ENCODE results near the gene SZRD1.

Gene SZRD1

GRCh38 chr1:16442941-16443340 lies 75.9 kb downstream of the SZRD1 start:
- peaks cover 50% of the 10 kb centered on the region for H3K36me3 ChIP-seq
- no peak overlapping the region for H3K4me3 ChIP-seq (ENCODE audit: low read depth in 1 of 2, low read length in 1 of 2)
- no peak overlapping the region for H3K27ac ChIP-seq
- no peaks in the 10 kb centered on the region for H3K9me3 ChIP-seq
- TF ChIP-seq, protein P1, sequence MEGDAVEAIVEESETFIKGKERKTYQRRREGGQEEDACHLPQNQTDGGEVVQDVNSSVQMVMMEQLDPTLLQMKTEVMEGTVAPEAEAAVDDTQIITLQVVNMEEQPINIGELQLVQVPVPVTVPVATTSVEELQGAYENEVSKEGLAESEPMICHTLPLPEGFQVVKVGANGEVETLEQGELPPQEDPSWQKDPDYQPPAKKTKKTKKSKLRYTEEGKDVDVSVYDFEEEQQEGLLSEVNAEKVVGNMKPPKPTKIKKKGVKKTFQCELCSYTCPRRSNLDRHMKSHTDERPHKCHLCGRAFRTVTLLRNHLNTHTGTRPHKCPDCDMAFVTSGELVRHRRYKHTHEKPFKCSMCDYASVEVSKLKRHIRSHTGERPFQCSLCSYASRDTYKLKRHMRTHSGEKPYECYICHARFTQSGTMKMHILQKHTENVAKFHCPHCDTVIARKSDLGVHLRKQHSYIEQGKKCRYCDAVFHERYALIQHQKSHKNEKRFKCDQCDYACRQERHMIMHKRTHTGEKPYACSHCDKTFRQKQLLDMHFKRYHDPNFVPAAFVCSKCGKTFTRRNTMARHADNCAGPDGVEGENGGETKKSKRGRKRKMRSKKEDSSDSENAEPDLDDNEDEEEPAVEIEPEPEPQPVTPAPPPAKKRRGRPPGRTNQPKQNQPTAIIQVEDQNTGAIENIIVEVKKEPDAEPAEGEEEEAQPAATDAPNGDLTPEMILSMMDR (IDR thresholded peaks at IDR 0.05), result no peak
- peaks cover 18 to 20% of the 10 kb centered on the region in 2 experiments for H3K4me1 ChIP-seq (ENCODE audit: control insufficient read depth in 1 of 2, insufficient read depth in 1 of 2, low read depth in 1 of 2, low read length in 1 of 2)
- no peaks in the 10 kb centered on the region for H3K27me3 ChIP-seq

DNA sequence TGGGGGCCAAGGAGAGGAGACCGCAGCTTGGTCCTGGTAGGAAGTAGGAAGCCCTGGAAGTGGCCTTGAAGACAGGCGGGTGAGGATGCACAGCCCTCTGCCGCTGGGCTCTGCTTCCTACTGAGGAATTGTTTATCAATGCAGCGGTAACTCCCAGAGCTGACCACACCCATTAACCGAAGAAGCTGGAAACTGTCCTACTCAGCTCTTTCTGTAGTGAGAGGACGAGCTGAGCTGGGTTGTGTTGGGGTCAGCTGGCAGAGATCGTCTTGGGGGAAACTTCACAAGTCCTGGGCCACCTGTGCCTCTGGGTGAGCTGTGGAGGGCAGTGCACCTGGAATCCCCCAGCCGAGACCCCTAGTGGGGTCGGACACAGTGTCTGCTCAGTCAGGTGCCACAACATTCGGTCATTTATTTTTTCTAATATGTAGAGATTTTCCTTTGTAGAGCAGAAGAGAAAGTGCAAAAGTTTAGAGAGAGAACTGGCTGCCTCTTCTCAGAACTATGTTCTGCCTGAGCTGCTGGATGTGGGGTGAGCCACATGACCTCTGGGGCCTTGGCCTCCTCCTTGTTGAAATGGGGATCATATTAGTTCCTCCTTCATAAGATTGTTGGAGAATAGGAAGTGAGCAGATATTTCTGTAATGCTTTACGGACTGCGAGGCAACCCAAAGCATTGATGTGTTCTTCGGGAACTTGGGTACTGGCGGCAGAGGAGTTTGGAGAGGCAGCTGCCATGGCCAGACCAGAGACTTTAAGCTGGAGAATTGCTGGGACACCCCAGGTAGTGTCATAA lies 77.1 kb downstream of the SZRD1 start:
- Histone ChIP-seq H3K27ac (no peak overlapping the region), H3K36me3 (peaks cover 62% of the 10 kb centered on the region), H3K4me3 (ENCODE audit: low read depth in 1 of 2, low read length in 1 of 2) (no peak overlapping the region), H3K4me1 (ENCODE audit: control insufficient read depth in 1 of 2, insufficient read depth in 1 of 2, low read depth in 1 of 2, low read length in 1 of 2) (peaks cover 18 to 20% of the 10 kb centered on the region in 2 experiments), H3K9me3 (no peaks in the 10 kb centered on the region), H3K27me3 (no peaks in the 10 kb centered on the region)
- TF ChIP-seq, protein P1 (IDR thresholded peaks at IDR 0.05), result no peak

DNA sequence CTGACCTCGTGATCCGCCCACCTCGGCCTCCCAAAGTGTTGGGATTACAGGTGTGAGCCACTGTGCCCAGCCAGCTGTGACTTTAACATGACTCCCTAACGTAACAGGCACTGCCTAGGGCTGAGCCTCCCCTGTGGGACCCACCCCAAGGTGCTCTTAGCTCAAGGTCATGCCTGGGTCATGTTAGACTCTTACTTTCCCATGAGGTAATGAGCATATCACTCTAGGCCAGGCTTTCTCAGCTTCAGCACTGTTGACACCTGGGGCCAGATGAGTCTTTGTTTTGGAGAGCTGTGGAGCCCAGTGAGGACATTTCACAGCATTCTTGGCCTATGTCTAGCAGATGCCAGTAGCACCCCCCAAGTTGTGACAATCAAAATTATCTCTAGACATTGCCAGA lies 78.0 kb downstream of the SZRD1 start:
- Histone ChIP-seq H3K9me3 (no peaks in the 10 kb centered on the region), H3K4me3 (ENCODE audit: low read depth in 1 of 2, low read length in 1 of 2) (no peak overlapping the region), H3K27me3 (no peaks in the 10 kb centered on the region), H3K4me1 (ENCODE audit: control insufficient read depth in 1 of 2, insufficient read depth in 1 of 2, low read depth in 1 of 2, low read length in 1 of 2) (peaks cover 12 to 17% of the 10 kb centered on the region in 2 experiments), H3K27ac (no peak overlapping the region), H3K36me3 (peaks cover 71% of the 10 kb centered on the region)
- TF ChIP-seq, protein P1 (IDR thresholded peaks at IDR 0.05), result no peak

GRCh38 chr1:16446116-16446515 lies 79.1 kb downstream of the SZRD1 start:
- Histone ChIP-seq H3K27me3 (no peaks in the 10 kb centered on the region), H3K4me1 (ENCODE audit: control insufficient read depth in 1 of 2, insufficient read depth in 1 of 2, low read depth in 1 of 2, low read length in 1 of 2) (peaks cover 6 to 8% of the 10 kb centered on the region in 2 experiments), H3K9me3 (no peaks in the 10 kb centered on the region), H3K27ac (no peak overlapping the region), H3K36me3 (peaks cover 82% of the 10 kb centered on the region), H3K4me3 (ENCODE audit: low read depth in 1 of 2, low read length in 1 of 2) (no peak overlapping the region)
- TF ChIP-seq, protein P1 (IDR thresholded peaks at IDR 0.05), result no peak

DNA sequence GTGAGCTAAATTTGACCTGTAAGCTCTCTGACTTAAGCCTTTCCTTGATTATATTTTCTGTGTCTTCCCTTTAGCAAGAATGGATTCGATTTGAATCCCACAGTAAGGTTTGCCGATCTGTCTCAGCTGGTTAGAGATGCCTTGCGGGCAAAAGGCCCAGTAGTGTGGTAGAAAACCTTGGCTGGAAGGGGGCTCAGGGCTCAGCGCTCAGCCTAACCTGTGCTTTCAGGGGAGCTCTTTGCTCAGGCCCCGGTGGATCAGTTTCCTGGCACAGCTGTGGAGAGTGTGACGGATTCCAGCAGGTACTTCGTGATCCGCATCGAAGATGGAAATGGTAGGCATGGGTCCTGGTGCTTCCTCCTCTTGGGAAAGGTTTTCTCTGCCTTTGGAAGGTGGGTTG lies 80.6 kb downstream of the SZRD1 start:
- no peaks in the 10 kb centered on the region for H3K9me3 ChIP-seq
- no peaks in the 10 kb centered on the region for H3K27me3 ChIP-seq
- H3K27ac ChIP-seq, result no peak overlapping the region
- no peak overlapping the region for H3K4me3 ChIP-seq (ENCODE audit: low read depth in 1 of 2, low read length in 1 of 2)
- peaks cover 97% of the 10 kb centered on the region for H3K36me3 ChIP-seq
- TF ChIP-seq, protein P1 (IDR thresholded peaks at IDR 0.05), result no peak
- H3K4me1 ChIP-seq (ENCODE audit: control insufficient read depth in 1 of 2, insufficient read depth in 1 of 2, low read depth in 1 of 2, low read length in 1 of 2), result no peaks in the 10 kb centered on the region
